CD1c-positive myeloid dendritic cell (primary cell): ENCODE measurements around the gene UQCC2.

Source experiments
- DNase-seq: peaks from one replicate; pipeline ENCODE4 v3.0.0-alpha.2; 2016; ENCODE audit errors: extremely low spot score

UQCC2 gene

GRCh38 chr6:33654831-33655554 lies 56.5 kb downstream of the UQCC2 start:
- DNase-seq: peak; percentile 41

- no peak for DNase-seq
Measured at GRCh38 chr6:33652002-33652401, 59.5 kb downstream of the UQCC2 start.

DNA sequence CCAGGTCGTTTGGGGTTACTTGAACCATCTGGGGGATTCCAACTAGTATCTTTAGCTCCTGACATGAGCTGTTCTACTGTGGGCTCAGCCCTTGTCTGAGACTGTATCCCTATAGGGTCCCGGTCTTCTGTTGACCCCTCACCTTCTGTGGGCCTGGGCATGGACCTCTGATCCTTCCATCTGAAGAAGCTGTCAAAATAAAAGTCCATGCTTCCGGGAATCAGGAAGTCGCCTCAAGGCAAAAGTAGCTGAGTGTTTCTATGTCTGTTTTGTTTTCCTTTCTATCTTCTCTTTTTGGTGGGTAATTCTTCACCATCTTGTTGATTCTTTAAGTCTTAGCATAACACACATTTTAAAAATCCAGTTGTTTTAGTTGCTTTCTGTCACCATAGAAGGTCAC lies 60.1 kb downstream of the UQCC2 start:
- DNase-seq: no peak
